GM19043 (cell line): ENCODE data around the gene DUSP23.

Experiments
- ATAC-seq: cut with Tn5 transposase; IDR thresholded peaks from one replicate; pipeline ENCODE4 v1.9.1; 2021; ENCODE audit warnings: low read depth; ENCODE audit not compliant: unreplicated experiment

Gene DUSP23

GRCh38 chr1:159827102-159827490, 46.3 kb downstream of the DUSP23 start:
- no peak for ATAC-seq

DNA sequence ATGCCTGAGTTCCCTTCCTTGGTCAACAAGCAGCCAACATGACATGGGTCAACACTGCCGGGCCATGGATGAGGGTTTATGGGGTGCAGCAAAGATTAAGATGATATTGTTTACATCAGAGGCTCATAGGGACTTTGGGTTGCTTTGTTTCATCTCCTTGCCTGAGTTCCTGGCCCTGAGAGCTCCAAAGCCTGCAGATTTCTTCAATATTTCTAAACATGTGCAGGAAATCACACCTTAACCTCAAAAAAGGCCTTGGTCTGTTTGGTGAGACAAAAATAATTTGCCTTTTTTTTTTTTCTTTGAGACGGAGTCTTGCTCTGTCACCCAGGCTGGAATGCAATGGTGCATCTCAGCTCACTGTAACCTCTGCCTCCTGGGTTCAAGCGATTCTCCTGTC, 46.8 kb downstream of the DUSP23 start:
- ATAC-seq, result no peak

- no peak for ATAC-seq
Measured at GRCh38 chr1:159828176-159828575, 47.4 kb downstream of the DUSP23 start.

- no peak for ATAC-seq
Measured at GRCh38 chr1:159828581-159829272, 48.0 kb downstream of the DUSP23 start.

DNA sequence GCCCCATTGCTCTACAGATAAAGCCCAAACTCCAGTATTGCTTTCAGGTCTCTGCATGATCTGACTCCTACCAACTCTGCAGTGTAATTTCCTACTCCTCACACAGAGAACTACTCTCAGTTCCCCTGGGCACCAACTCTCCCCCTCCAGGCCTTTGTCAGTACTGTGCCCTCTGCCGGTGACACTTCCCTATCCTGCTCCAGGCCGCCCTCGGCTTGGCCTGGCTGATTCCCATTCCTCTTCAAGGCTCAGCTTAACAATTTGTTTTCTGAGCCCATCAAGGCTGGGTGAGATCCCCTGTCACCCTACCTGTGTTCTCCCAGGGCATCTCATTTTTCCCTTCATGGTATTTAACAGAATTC, 48.5 kb downstream of the DUSP23 start:
- peak; percentile 77 for ATAC-seq

DNA sequence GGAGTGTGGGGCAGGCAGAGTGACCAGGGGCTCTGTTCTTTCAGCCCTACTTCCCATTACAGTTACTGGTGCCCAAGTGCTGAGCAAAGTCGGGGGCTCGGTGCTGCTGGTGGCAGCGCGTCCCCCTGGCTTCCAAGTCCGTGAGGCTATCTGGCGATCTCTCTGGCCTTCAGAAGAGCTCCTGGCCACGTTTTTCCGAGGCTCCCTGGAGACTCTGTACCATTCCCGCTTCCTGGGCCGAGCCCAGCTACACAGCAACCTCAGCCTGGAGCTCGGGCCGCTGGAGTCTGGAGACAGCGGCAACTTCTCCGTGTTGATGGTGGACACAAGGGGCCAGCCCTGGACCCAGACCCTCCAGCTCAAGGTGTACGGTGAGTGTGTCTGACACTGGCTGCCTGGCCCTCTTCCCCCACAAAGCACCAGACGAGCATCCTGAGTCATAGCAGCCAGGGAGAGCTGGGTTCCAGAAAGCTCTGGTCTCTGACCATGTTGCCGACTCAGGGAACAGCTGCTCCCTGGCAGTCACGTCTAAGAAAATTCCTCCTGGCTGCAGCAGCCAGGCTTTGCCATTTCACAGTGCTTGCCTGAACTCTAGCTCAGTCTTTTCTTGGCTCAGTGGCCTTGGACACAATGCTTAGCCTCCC, 49.2 kb downstream of the DUSP23 start:
- ATAC-seq, result no peak

- no peak for ATAC-seq
Measured at GRCh38 chr1:159830722-159831121, 50.0 kb downstream of the DUSP23 start.

GRCh38 chr1:159831412-159832141, 50.8 kb downstream of the DUSP23 start:
- ATAC-seq, result no peak
